Activated naive CD4-positive, alpha-beta T cell treated with anti-CD3 and anti-CD28 coated beads, Interleukin-2, amount 50 U/mL, for 72 hours (primary cell): ENCODE data around the gene ADRM1. TPM values are rescaled to one million over a fixed set of nuclear protein-coding genes. Genes with fewer than 3 reads are reported as not detected.

Experiments
- ATAC-seq, 2 donors: fragments of 150-1000 bp; cut with Tn5 transposase; 2 replicates each; pipeline ENCODE4 v1.10.0; 2021; ENCODE audit warnings: mild to moderate bottlenecking in 2 of 2, moderate library complexity in 2 of 2
- DNase-seq, 2 donors: peaks; one replicate each; pipeline ENCODE4 v3.0.0; 2021 to 2022; ENCODE audit warnings: low spot score in 2 of 2
- H3K27ac Mint-ChIP-seq, 2 donors: one replicate each; pipeline ENCODE4 v1.8.0; 2022; ENCODE audit warnings: mild to moderate bottlenecking in 2 of 2, mixed read lengths in 2 of 2
- H3K36me3 Mint-ChIP-seq, 2 donors: one replicate each; pipeline ENCODE4 v1.8.0; 2022; ENCODE audit warnings: mixed read lengths in 2 of 2
- H3K9me3 Mint-ChIP-seq, 2 donors: one replicate each; pipeline ENCODE4 v1.8.0; 2022; ENCODE audit warnings: mixed read lengths in 2 of 2
- total RNA-seq, 2 donors: library from RNA; stranded (reverse); gene quantifications; one replicate each; pipeline ENCODE4 v1.2.3, GENCODE V29; 2022

ADRM1 gene
- total RNA-seq, 2 donors from 2014 or later = 92.6 to 93.6 TPM

DNA sequence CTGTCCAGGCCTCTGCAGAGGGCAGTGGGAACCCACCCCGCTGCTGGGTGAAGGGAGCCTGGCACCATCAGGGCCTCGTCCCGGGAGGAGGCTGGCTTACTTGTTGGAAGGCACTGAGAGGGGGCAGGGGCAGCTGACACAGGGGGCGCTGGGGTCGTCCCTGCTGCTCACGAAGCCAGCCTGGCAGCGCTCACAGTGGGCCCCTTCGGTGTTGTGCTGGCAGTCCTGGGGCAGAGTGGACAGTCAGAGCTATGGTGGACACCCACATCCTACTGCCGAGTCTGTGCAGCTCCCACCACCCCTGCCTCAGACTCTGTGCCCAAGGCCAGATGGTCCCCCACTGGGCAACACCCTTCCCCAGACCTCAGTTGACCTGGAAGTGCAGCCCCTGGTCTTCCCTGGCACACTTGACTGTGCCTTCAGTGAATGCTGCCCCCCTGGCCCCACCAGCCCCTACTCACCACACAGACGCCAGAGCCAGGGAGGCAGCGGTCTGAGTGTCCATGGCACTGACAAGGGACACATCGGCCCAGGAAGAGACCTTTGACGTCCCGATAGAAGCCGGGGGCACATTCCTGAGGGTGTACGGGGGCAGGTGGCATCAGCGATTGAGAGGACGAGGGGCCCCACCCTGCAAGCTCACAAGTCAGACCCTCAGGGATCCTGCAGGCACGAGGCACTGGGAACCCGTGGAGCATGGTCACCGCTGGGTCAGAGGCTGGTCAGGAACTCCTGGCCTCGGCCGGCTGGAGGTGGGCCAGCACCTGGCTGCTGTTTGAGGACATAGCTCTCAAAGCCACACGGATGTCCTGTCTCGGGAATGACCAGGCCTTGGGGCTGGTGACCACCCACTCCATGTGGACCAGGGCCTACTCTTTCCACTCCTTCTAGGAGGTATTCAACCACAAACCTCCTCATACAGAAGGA is 21.4 kb downstream of the ADRM1 start:
- DNase-seq (no peak), ATAC-seq (no peak)
- H3K9me3 Mint-ChIP-seq = no peaks in the 10 kb centered on the region
- no peaks in the 10 kb centered on the region for H3K36me3 Mint-ChIP-seq
- no peak overlapping the region for H3K27ac Mint-ChIP-seq

DNA sequence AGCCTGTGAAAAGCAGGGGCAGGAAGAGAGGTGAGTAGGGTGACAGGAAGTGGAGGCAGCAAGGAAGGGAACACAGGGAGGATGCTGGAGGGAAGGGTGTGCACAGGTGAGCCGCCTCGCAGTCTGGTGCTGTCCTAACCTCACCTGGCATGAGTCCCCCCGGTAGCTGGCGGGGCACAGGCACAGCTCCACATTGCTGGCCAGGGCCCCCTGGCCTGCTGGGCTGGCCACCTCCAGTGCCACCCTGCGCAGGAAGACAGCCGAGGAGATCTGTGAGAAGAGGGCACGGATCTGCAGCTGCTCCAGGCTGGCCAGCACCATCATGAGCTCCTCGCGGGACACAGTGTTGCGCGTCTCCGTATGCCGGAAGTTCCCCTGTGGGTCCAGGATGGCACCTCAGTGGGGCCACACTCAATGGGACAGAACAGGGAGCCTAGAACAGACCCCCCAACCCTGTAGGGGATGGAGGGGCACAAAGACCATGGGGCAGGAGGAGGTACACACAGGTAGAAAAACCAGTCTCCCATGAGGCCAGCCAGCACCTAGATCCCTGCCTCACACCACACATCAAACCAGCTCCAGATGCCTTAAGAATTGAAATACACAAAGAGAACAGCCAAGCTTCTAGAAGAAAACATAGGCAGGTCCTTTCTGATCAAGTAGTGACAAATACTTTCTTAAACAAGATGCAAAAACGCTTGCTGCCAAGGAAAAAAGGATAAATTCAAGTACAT is 22.5 kb downstream of the ADRM1 start:
- no peak for ATAC-seq
- Mint-ChIP-seq H3K9me3 (no peaks in the 10 kb centered on the region), H3K36me3 (no peaks in the 10 kb centered on the region)

DNA sequence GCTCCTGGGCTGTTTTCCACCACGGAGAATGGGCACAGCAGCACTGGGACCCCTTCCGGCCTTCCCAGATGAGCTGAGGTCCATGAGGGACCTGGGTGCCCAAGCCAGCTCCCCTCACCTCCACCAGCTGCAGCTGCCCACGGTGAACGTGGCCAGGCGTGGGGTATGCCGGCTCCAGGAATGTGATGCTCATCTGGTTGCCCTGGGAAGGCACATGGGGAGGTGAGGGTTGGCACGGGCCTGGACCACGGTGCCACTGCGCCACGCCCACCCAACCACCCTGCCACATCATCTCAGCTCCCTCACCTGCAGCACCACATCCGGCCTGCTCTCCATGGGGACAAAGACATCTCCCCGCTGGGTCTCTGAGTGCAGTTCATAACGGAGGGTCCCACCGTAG is 23.8 kb downstream of the ADRM1 start:
- H3K27ac Mint-ChIP-seq = no peak overlapping the region

More for the DNA sequence above, 22.5 kb downstream of the ADRM1 start:
- no peak overlapping the region for H3K27ac Mint-ChIP-seq
- no peak for DNase-seq

DNA sequence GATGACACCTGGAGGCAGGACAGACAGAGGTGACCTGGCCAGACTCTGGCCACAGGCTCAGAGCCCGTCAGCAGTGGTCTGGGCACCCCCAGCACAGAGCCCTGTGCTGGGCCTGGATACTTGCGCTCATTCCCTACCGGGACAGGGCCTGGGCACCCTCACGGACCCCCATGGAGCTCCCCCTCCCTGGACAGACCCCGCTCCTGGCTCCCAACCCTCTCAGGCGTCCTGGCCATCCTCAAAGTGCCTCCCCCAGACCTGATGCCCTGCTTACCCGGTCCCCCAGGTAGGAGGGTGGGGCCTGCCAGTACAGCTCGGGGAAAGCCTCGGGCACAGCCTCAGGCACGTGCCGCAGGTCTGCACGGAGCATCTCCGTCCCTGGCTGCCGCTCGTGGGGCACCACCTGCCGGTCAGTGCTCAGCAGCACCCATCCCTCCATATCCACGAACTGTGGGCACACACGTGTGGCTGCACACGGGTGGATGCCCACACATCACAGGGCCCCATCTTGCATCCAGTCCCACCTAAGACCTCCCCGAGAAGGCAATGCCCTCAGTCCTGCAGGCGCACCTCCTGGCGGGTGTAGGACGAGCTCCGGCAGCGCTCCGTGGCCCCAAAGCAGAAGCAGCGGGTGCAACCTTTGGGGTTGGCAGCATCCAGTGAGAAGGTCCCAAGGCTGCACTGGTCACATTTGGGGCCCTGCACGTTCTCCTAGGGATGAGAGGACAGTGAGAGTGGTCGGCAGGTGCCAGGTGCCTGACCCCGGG is 24.3 kb downstream of the ADRM1 start:
- H3K36me3 Mint-ChIP-seq = no peaks in the 10 kb centered on the region
- DNase-seq (no peak), ATAC-seq (no peak)
- no peak overlapping the region for H3K27ac Mint-ChIP-seq
- H3K9me3 Mint-ChIP-seq = no peaks in the 10 kb centered on the region

More for the DNA sequence above, 23.8 kb downstream of the ADRM1 start:
- H3K9me3 Mint-ChIP-seq = no peaks in the 10 kb centered on the region
- no peaks in the 10 kb centered on the region for H3K36me3 Mint-ChIP-seq
- DNase-seq (no peak), ATAC-seq (no peak)

DNA sequence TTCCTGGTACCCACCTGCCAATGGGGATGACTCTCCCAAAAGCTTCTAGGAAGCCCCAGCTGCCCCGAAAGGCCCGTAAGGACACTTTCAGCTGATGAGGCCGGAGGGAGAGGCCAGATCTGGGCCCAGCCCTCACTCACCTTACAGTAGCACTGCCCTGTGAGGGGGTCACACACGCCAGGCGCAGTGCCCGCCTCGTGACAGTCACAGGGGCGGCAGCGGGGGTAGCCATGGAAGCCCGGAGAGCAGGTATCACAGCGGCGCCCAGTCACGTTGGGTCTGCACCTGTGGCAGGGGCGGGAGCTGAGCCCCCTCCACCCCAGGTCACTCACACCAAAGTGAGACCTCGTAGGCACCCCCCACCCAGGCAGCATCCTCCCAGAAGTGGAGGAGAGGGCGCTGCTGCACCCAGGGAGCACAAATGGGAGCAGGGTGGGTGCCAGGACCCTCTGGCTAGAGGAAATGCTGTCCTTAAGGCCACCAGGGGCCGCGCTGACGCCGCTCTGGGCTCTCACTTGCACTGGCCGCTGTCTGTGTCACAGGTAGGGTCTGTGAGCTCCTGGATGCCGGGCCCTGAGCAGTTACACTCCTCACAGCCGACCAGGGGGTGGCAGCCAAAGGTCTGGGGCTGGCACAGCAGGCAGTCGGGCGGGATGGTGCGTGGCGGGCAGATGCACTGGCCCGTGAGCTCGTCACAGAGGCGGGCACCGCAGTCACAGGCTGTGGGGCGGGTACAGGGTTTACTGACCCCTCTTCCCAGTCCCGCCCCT is 25.1 kb downstream of the ADRM1 start:
- H3K9me3 Mint-ChIP-seq = no peaks in the 10 kb centered on the region
- no peak overlapping the region for H3K27ac Mint-ChIP-seq
- no peak for ATAC-seq
- no peaks in the 10 kb centered on the region for H3K36me3 Mint-ChIP-seq
- DNase-seq = no peak

DNA sequence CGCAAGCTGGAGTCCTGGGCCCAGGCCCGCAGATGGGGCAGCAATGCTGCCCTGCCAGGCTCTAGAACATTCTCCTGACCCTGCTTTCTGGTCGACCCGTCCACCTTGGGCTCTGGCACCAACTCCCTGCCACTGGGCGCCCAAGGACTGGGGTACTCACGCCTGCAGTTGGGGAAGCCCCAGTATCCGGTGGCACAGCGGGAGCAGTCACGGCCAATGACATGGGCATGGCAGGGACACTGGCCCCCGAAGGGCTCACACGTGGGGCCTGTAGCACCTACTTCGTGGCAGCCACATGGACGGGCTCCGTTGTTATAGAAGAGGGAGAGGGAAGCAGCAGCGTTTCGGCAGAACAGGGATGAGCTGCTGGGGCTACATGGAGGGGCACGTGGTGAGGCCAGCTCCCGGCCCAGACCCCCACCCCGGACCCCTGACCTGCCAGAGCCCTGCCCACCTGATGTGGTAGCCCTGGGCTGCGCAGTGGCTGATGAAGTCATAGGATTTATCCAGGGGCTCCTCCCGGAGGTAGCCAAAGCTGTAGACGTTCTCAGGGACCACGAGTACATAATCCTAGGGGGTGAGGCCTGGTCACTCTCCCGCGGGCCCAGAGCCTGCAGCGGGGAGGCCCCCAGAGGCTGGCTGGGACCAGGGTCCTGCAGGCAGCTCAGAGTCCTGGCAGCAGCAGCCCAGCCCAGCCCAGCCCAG is 26.0 kb downstream of the ADRM1 start:
- Mint-ChIP-seq H3K9me3 (no peaks in the 10 kb centered on the region), H3K27ac (no peak overlapping the region), H3K36me3 (no peaks in the 10 kb centered on the region)
- no peak for DNase-seq
- no peak for ATAC-seq

DNA sequence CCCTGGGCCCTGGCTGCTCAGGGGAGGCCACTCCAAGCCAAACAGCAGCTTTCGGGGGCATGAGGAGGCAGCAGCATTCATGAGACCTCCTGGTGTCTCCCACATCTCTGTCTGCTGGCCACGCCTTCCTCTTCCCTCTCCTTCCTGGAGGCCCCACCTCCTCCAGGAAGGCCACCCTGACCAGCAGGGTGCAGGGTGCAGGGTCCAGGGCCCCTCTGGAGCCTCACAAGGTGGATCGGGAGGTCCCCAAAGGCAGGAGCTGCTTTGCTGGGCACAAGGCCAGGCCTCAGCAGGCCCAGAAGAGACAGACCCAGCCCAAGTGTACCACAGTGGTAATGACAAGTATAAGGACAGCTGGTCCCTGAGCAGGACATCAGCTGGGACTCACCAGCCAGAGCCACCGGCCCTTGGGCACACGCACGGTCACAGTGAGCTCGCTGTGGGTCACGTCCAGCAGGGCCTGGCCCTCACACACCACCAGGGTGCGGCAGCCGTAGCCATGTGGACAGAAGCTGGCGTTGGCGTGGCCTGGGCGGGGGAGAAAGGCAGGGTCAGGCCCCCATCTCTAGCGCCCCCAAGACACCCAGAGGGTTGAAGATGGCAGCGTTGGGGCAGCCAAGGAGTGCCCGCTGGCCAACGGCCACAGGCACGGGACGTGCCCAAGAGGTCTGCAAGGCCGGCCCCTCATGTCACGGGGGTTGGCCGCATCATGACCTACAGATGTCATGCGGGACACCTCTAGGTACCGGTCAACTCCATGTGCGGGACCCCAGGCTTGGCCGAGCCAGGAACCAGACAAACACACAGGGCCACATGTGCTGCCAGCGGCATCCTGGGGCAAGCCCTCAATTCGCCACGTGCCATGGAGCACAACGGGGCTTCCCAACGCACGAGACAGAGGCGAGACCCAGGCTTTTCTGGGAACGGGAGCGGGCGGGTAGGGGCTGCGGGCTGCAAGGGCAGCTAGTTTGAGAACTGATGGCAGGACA is 26.9 kb downstream of the ADRM1 start:
- H3K9me3 Mint-ChIP-seq = no peaks in the 10 kb centered on the region
- no peak for DNase-seq
- ATAC-seq = no peak
- no peak overlapping the region for H3K27ac Mint-ChIP-seq
- no peaks in the 10 kb centered on the region for H3K36me3 Mint-ChIP-seq

DNA sequence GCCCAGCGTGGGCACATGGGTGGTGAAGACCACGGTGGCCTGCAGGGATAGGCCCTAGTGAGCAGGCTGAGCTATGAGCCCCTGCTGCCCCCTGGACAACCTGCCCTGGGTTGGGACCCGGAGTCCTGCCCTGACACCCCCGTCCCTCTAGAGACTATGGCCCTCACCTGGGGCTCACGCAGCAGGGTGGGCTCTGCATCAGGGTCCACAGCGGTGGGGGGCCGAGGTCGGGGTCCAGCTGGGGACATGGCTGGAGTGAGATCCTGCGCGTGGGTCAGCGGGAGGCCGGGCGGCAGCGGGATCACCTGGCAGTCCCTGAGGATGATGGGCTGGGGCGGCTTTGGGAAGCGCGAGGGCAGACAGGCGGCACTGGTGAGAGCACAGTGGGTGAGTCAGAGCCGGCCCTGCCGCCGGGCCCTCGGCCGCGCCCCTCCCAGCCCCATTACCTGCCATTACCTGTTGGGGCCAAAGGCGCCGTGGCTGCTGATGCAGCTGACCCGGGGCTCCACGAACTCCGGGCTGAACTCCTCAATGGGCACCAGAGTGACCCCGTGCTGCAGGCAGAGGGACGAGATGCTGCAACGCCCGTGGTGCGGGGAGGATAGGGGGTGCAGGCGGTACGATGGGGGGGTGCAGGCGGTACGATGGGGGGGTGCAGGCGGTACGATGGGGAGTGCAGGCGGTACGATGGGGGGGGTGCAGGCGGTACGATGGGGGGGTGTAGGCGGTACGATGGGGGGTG is 27.9 kb downstream of the ADRM1 start:
- Mint-ChIP-seq H3K36me3 (no peaks in the 10 kb centered on the region), H3K27ac (no peak overlapping the region), H3K9me3 (no peaks in the 10 kb centered on the region)
- DNase-seq = no peak
- ATAC-seq = no peak

DNA sequence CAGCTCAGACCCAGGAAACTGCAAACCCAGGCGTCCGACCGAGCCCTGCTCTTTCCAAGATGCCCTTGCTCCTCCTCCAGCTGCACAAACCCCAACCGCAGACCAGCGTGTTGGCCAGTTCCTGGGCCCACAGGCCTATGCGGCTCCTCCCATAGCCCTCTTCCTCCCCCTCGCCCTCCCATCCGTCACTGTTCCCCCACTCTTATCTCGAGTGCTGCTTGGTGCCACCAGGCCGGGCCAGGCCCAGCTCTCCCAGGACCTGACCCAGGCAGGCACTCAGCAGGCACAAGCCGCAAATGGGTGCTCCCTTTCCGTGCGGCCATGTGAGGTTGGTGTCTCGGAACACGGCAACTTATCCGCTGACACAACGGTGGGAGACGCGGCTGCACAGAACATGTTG is 28.6 kb downstream of the ADRM1 start:
- Mint-ChIP-seq H3K36me3 (no peaks in the 10 kb centered on the region), H3K9me3 (no peaks in the 10 kb centered on the region), H3K27ac (no peak overlapping the region)
- DNase-seq = no peak
- no peak for ATAC-seq

DNA sequence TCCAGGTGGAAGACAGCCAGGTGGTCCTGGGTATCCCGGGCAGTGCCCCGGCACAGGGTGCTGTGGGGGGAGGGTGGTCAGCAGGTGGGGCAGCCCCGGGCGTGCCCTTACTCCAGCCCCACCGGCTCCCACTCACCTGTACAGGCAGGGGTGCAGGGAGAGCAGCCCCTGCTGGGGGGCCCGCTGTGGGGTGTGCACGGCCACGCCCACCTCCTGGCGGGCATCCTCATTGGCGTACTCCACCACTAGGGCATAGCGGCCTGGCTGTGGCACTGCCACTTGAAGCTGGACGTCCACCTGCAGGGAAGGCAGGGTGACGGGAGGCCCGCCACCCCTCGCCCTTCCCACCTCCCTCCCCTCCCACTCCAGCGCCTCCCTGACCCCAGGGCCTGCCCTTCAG is 29.6 kb downstream of the ADRM1 start:
- DNase-seq (no peak), ATAC-seq (no peak)
- H3K9me3 Mint-ChIP-seq = no peaks in the 10 kb centered on the region
- H3K27ac Mint-ChIP-seq = no peak overlapping the region
- no peaks in the 10 kb centered on the region for H3K36me3 Mint-ChIP-seq

DNA sequence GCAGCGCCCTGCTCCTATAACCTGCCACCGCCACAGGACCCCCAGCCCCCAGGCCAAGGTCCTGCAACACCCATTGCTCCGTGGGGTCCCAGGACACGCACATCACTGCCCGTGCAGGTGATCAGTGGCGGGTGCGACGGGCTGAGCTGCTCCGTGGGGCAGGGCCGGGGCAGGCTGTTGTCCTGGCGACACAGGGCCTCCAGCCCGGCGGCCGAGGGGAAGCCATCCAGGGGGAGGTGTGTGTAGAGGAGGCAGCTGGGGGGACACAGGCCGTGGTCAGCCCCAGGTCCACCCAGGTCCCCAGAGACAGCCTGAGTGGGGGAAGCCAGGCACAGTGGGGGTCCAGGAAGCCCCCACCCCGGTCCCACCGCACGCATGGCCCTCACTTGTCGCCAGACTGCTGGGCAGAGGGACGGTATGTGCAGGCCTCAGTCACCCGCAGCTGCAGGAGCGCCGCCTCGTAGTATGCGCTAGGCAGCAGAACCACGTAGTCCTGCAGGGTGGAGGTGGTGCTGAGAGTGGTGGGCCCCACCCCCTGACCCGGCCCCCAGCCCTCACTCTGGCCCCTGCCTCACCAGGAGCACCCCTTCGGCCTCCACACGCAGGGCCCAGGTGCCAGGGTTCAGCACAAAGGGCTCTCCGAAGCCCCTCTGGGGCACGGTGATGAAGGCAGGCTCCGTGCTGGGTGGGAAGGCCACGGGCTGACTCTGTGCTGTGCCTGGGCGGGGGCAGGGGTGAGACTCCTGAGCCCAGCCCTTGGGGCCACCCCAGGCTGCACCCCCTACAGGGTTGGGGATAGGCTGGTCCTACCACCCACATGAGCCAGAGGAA is 30.4 kb downstream of the ADRM1 start:
- DNase-seq (no peak), ATAC-seq (no peak)
- no peaks in the 10 kb centered on the region for H3K9me3 Mint-ChIP-seq
- no peak overlapping the region for H3K27ac Mint-ChIP-seq
- H3K36me3 Mint-ChIP-seq = no peaks in the 10 kb centered on the region

DNA sequence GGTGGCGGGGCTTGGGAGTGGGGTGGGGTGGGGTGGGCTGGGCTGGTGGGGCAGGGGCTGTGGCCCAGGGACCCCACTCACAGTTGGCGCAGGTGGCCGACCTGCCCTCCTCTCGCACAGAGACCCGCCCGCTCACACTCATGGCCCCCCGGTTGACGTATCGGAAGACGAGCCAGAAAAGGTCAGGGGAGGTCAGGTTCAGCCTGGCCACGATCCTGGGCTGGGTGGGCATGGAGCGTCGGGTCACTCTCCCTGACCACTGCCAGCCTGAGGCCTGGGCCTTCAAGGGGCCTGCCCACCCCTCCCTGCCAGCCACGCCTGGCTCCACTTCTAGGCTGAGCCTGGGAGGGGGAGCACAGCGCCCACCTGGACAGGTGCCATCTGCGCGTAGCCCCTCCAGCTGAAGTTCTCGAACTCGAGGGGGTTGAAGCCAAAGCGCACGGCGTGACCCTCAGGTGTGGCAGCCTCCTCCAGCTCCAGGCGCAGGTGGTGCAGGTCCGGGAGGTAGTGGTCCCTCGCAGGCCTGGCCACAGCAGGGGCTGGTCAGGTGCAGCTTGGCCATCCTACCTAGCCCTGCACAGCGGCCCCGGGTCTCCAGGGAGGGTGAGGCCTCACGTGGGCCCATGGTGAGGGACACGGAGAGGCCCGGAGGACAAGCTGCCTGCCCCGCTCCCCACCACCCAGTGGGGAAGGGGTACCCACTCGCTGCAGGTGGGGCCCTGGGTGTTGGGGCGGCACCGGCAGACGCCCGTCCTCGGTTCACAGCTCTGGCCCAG is 31.2 kb downstream of the ADRM1 start:
- DNase-seq (no peak), ATAC-seq (no peak)
- Mint-ChIP-seq H3K27ac (no peak overlapping the region), H3K36me3 (no peaks in the 10 kb centered on the region), H3K9me3 (no peaks in the 10 kb centered on the region)

DNA sequence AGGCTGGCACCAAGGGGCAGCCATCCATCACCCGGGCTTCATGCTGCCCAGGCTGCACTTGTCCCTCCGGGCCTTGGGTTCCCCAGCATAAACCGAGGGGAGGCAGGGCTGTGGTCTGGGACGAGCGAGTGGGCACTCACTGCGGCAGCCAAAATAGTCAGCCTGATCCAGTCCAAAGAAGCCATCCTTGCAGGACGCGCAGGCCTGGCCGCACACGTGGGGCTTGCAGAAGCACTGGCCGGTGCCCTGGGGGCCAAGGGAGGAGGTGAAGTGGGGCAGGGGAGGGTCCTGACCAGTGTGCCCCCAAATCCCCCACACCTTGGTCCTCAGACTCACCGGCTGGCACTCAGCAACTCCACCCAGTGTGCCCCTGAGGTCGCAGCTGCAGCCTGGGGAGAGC is 32.1 kb downstream of the ADRM1 start:
- H3K9me3 Mint-ChIP-seq = no peaks in the 10 kb centered on the region
- H3K36me3 Mint-ChIP-seq = no peaks in the 10 kb centered on the region
- ATAC-seq = no peak
- no peak overlapping the region for H3K27ac Mint-ChIP-seq
- DNase-seq = no peak
